Progenitor cell of endocrine pancreas (in vitro differentiated cells): ENCODE results near the gene METTL24. TPM values are rescaled to one million over a fixed set of nuclear protein-coding genes. Genes with fewer than 3 reads are reported as not detected.

Source experiments
- DNase-seq: peaks from one replicate; pipeline ENCODE4 v3.0.0; 2021; ENCODE audit warnings: low spot score; ENCODE audit not compliant: unreplicated experiment
- H3K27ac Mint-ChIP-seq: 2 replicates; pipeline ENCODE4 v1.8.0; 2021; ENCODE audit warnings: mild to moderate bottlenecking, moderate library complexity, mixed read lengths
- H3K27me3 Mint-ChIP-seq: 2 replicates; pipeline ENCODE4 v1.8.0; 2021; ENCODE audit warnings: mixed read lengths
- H3K36me3 Mint-ChIP-seq: 2 replicates; pipeline ENCODE4 v1.8.0; 2022; ENCODE audit warnings: mixed read lengths; ENCODE audit not compliant: insufficient read depth
- H3K4me1 Mint-ChIP-seq: 2 replicates; pipeline ENCODE4 v1.8.0; 2021; ENCODE audit warnings: low read depth, mixed read lengths
- H3K4me3 Mint-ChIP-seq: 2 replicates; pipeline ENCODE4 v1.8.0; 2021; ENCODE audit warnings: low read depth, mild to moderate bottlenecking, moderate library complexity, mixed read lengths
- H3K9me3 Mint-ChIP-seq: 2 replicates; pipeline ENCODE4 v1.8.0; 2021; ENCODE audit warnings: low read depth, mixed read lengths
- CTCF ChIP-seq: fragments of 200-600 bp; sonication (generic); IDR thresholded peaks from one replicate; pipeline ENCODE4 v1.5.0; 2021; ENCODE audit warnings: antibody characterized with exemption, mild to moderate bottlenecking; ENCODE audit not compliant: unreplicated experiment
- total RNA-seq: library from RNA; stranded (reverse); gene quantifications from 2 replicates; pipeline ENCODE4 v1.2.1, GENCODE V29; 2021

Gene METTL24
- total RNA-seq, 1 donor from 2014 or later = 10.0 TPM

GRCh38 chr6:110326609-110327008 is 31.5 kb downstream of the METTL24 start:
- H3K27ac Mint-ChIP-seq = no peak overlapping the region
- H3K36me3 Mint-ChIP-seq = no peaks in the 10 kb centered on the region
- no peak overlapping the region for H3K4me3 Mint-ChIP-seq
- H3K4me1 Mint-ChIP-seq = peaks cover 79% of the 10 kb centered on the region
- no peak for TF ChIP-seq CTCF
- no peak for DNase-seq
- no peaks in the 10 kb centered on the region for H3K27me3 Mint-ChIP-seq
- no peaks in the 10 kb centered on the region for H3K9me3 Mint-ChIP-seq

GRCh38 chr6:110326057-110326456 is 32.1 kb downstream of the METTL24 start:
- no peak for DNase-seq
- peaks cover 76% of the 10 kb centered on the region for H3K4me1 Mint-ChIP-seq
- no peaks in the 10 kb centered on the region for H3K36me3 Mint-ChIP-seq
- no peak overlapping the region for H3K27ac Mint-ChIP-seq
- no peak overlapping the region for H3K4me3 Mint-ChIP-seq
- H3K27me3 Mint-ChIP-seq = no peaks in the 10 kb centered on the region
- no peaks in the 10 kb centered on the region for H3K9me3 Mint-ChIP-seq
- no peak for TF ChIP-seq CTCF

GRCh38 chr6:110325197-110325596 is 33.0 kb downstream of the METTL24 start:
- DNase-seq = no peak
- Mint-ChIP-seq H3K27ac (peak overlapping the region; percentile 39), H3K9me3 (no peaks in the 10 kb centered on the region), H3K4me3 (no peak overlapping the region), H3K27me3 (peaks cover 4% of the 10 kb centered on the region), H3K4me1 (peaks cover 69% of the 10 kb centered on the region), H3K36me3 (peaks cover 2% of the 10 kb centered on the region)
- TF ChIP-seq CTCF = no peak

GRCh38 chr6:110324548-110324947 is 33.6 kb downstream of the METTL24 start:
- peaks cover 64% of the 10 kb centered on the region for H3K4me1 Mint-ChIP-seq
- DNase-seq = no peak
- H3K36me3 Mint-ChIP-seq = peaks cover 2% of the 10 kb centered on the region
- TF ChIP-seq CTCF = no peak
- H3K4me3 Mint-ChIP-seq = no peak overlapping the region
- H3K27ac Mint-ChIP-seq = no peak overlapping the region
- H3K27me3 Mint-ChIP-seq = peaks cover 4% of the 10 kb centered on the region
- H3K9me3 Mint-ChIP-seq = no peaks in the 10 kb centered on the region

GRCh38 chr6:110323258-110323657 is 34.9 kb downstream of the METTL24 start:
- TF ChIP-seq CTCF = no peak
- H3K4me1 Mint-ChIP-seq = peaks cover 55% of the 10 kb centered on the region
- no peak for DNase-seq
- H3K27me3 Mint-ChIP-seq = peaks cover 8% of the 10 kb centered on the region
- peaks cover 4% of the 10 kb centered on the region for H3K36me3 Mint-ChIP-seq
- no peak overlapping the region for H3K4me3 Mint-ChIP-seq
- no peaks in the 10 kb centered on the region for H3K9me3 Mint-ChIP-seq
- peak overlapping the region; percentile 21 for H3K27ac Mint-ChIP-seq
